Hepatocyte (in vitro differentiated cells): Measurements from ENCODE around the gene ASTN2.

ENCODE experiments used
- CTCF ChIP-seq: fragments of 200-600 bp; sonication (generic); IDR thresholded peaks from 2 replicates; pipeline ENCODE4 v1.5.1; 2016; ENCODE audit warnings: antibody characterized with exemption, mild to moderate bottlenecking; ENCODE audit not compliant: poor library complexity
- EZH2 ChIP-seq: fragments of 200-600 bp; sonication (generic); IDR thresholded peaks from 2 replicates; pipeline ENCODE4 v1.6.1; 2016; ENCODE audit warnings: antibody characterized with exemption, mild to moderate bottlenecking, borderline replicate concordance

DNA sequence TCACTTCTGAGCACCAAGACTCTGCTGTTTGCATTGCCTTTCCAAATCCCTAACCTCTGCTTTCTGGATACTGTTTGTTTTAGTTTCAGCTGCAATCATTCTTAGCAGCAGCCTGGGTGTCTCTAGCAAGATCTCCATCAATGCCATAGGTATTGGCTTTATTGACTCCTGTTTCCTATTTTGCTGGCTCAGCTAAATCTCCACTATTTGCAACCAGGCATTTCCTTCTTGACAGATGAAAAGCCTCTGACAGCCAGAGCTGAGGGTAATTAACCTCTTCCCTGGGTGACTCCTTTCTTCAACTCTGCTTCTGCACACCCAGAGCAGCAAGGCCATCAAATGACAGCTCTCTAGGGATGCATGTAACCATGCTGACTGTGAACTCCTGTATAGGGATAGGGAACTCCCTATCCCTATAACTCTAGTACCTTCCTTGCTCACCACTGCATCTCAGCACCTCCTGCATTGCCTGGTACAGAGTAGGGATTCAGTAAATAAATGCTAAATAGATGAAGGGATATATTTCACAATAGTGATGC is 434.2 kb downstream of the ASTN2 start:
- TF ChIP-seq CTCF, result no peak
- no peak for TF ChIP-seq EZH2
